Measurements from ENCODE around the gene SLC6A15.

GRCh38 chr12:84826925-84827324 lies 85.7 kb downstream of the SLC6A15 start:
- TF ChIP-seq CTCF (conservative IDR thresholded peaks at IDR 0.05) (no peak), ZFX (IDR thresholded peaks at IDR 0.05) (no peak)
